Measurements from ENCODE around the gene MACROD2.

DNA sequence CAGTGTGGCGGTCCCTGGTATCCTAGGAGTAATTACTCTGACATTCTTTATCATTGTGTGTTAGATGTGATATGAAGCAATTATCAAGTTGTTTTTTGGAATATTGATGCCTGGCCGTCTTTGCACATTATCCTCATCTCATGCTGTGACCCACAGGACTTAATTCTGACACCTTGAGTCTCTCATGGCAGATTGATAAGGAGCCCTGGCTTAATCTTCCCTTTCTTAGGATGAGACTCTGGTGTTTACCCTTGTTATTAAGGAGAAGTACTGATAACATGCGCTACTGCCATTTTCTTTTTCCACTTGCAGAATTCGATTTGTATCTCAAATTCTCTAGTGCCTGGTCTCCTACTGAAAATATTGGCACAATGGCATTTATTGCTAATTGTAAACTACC is 1597.8 kb downstream of the MACROD2 start:
- TF ChIP-seq CTCF (IDR thresholded peaks at IDR 0.05) (no peak), EP300 (IDR thresholded peaks at IDR 0.05) (no peak), POLR2A (IDR thresholded peaks at IDR 0.05) (no peak)

Measured in tibial nerve (tissue), 4 donors.